ENCODE results near the gene PRRX1. TPM values are rescaled to one million over a fixed set of nuclear protein-coding genes. Genes with fewer than 3 reads are reported as not detected.

PRRX1 gene
- total RNA-seq, 2 donors from 2014 or later, result not detected

GRCh38 chr1:170669107-170669445, 5.1 kb downstream of the PRRX1 start:
- no peak overlapping the region for H3K27ac Mint-ChIP-seq
- H3K4me3 Mint-ChIP-seq, result no peak overlapping the region

GRCh38 chr1:170669586-170670530, 5.9 kb downstream of the PRRX1 start:
- Mint-ChIP-seq H3K36me3 (ENCODE audit: insufficient read depth in 2 of 2) (peaks cover 0 to 7% of the 10 kb centered on the region in 2 donors), H3K4me3 (peak overlapping the region in 1 of 2 donors; percentile 16), H3K27ac (peak overlapping the region; percentile 0), H3K9me3 (no peaks in the 10 kb centered on the region), H3K4me1 (ENCODE audit: low read depth) (peaks cover 42% of the 10 kb centered on the region), H3K27me3 (ENCODE audit: low read depth) (peaks cover 90% of the 10 kb centered on the region)
- DNase-seq (no peak), ATAC-seq (replicated peaks in 1 of 2) (no peak)

More at GRCh38 chr1:170669107-170669445, 5.1 kb downstream of the PRRX1 start:
- no peak for ATAC-seq (replicated peaks in 1 of 2)
- H3K4me1 Mint-ChIP-seq (ENCODE audit: low read depth), result peaks cover 47% of the 10 kb centered on the region
- H3K9me3 Mint-ChIP-seq, result no peaks in the 10 kb centered on the region
- peaks cover 95% of the 10 kb centered on the region for H3K27me3 Mint-ChIP-seq (ENCODE audit: low read depth)
- DNase-seq, result no peak
- H3K36me3 Mint-ChIP-seq (ENCODE audit: insufficient read depth in 2 of 2), result peaks cover 0 to 7% of the 10 kb centered on the region in 2 donors

GRCh38 chr1:170670802-170671628, 7.1 kb downstream of the PRRX1 start:
- Mint-ChIP-seq H3K27me3 (ENCODE audit: low read depth) (peaks cover 78% of the 10 kb centered on the region), H3K36me3 (ENCODE audit: insufficient read depth in 2 of 2) (peaks cover 0 to 7% of the 10 kb centered on the region in 2 donors), H3K27ac (no peak overlapping the region), H3K4me3 (peak overlapping the region in 1 of 2 donors; percentile 11), H3K9me3 (no peaks in the 10 kb centered on the region), H3K4me1 (ENCODE audit: low read depth) (peaks cover 37% of the 10 kb centered on the region)
- DNase-seq, result peak; percentile 58 to 64
- ATAC-seq (replicated peaks in 1 of 2), result peak in 1 of 2 donors; percentile 43

GRCh38 chr1:170671629-170671963, 7.7 kb downstream of the PRRX1 start:
- DNase-seq (no peak), ATAC-seq (replicated peaks in 1 of 2) (no peak)
- H3K27me3 Mint-ChIP-seq (ENCODE audit: low read depth), result peaks cover 72% of the 10 kb centered on the region
- H3K9me3 Mint-ChIP-seq, result no peaks in the 10 kb centered on the region
- peaks cover 36% of the 10 kb centered on the region for H3K4me1 Mint-ChIP-seq (ENCODE audit: low read depth)
- H3K4me3 Mint-ChIP-seq, result no peak overlapping the region
- H3K36me3 Mint-ChIP-seq (ENCODE audit: insufficient read depth in 2 of 2), result peaks cover 0 to 4% of the 10 kb centered on the region in 2 donors
- no peak overlapping the region for H3K27ac Mint-ChIP-seq

- no peaks in the 10 kb centered on the region for H3K9me3 Mint-ChIP-seq
These were observed 8.4 kb downstream of the PRRX1 start for GRCh38 chr1:170672316-170672715.

GRCh38 chr1:170674239-170674638, 10.3 kb downstream of the PRRX1 start:
- H3K27ac Mint-ChIP-seq, result no peak overlapping the region
- H3K27me3 Mint-ChIP-seq (ENCODE audit: low read depth), result peaks cover 46% of the 10 kb centered on the region
- ATAC-seq (replicated peaks in 1 of 2), result no peak
- H3K36me3 Mint-ChIP-seq (ENCODE audit: insufficient read depth in 2 of 2), result no peaks in the 10 kb centered on the region
- peaks cover 12% of the 10 kb centered on the region for H3K4me1 Mint-ChIP-seq (ENCODE audit: low read depth)
- no peaks in the 10 kb centered on the region for H3K9me3 Mint-ChIP-seq
- no peak for DNase-seq
- H3K4me3 Mint-ChIP-seq, result no peak overlapping the region

More at GRCh38 chr1:170672316-170672715, 8.4 kb downstream of the PRRX1 start:
- H3K27me3 Mint-ChIP-seq (ENCODE audit: low read depth), result peaks cover 65% of the 10 kb centered on the region
- H3K4me3 Mint-ChIP-seq, result no peak overlapping the region
- H3K27ac Mint-ChIP-seq, result no peak overlapping the region
- peaks cover 29% of the 10 kb centered on the region for H3K4me1 Mint-ChIP-seq (ENCODE audit: low read depth)
- H3K36me3 Mint-ChIP-seq (ENCODE audit: insufficient read depth in 2 of 2), result no peaks in the 10 kb centered on the region
- no peak for DNase-seq
- ATAC-seq (replicated peaks in 1 of 2), result no peak

GRCh38 chr1:170674986-170675385, 11.1 kb downstream of the PRRX1 start:
- DNase-seq, result no peak
- H3K9me3 Mint-ChIP-seq, result no peaks in the 10 kb centered on the region
- no peak overlapping the region for H3K4me3 Mint-ChIP-seq
- H3K4me1 Mint-ChIP-seq (ENCODE audit: low read depth), result peaks cover 8% of the 10 kb centered on the region
- peaks cover 39% of the 10 kb centered on the region for H3K27me3 Mint-ChIP-seq (ENCODE audit: low read depth)
- no peak overlapping the region for H3K27ac Mint-ChIP-seq
- no peak for ATAC-seq (replicated peaks in 1 of 2)
- H3K36me3 Mint-ChIP-seq (ENCODE audit: insufficient read depth in 2 of 2), result no peaks in the 10 kb centered on the region

GRCh38 chr1:170675865-170676264, 11.9 kb downstream of the PRRX1 start:
- Mint-ChIP-seq H3K4me3 (no peak overlapping the region), H3K27ac (no peak overlapping the region), H3K27me3 (ENCODE audit: low read depth) (peaks cover 38% of the 10 kb centered on the region), H3K4me1 (ENCODE audit: low read depth) (peaks cover 6% of the 10 kb centered on the region), H3K36me3 (ENCODE audit: insufficient read depth in 2 of 2) (no peaks in the 10 kb centered on the region), H3K9me3 (no peaks in the 10 kb centered on the region)
- ATAC-seq (replicated peaks in 1 of 2), result no peak
- no peak for DNase-seq

GRCh38 chr1:170676628-170677027, 12.7 kb downstream of the PRRX1 start:
- peaks cover 35% of the 10 kb centered on the region for H3K27me3 Mint-ChIP-seq (ENCODE audit: low read depth)
- H3K4me1 Mint-ChIP-seq (ENCODE audit: low read depth), result no peaks in the 10 kb centered on the region
- H3K9me3 Mint-ChIP-seq, result no peaks in the 10 kb centered on the region
- no peak for ATAC-seq (replicated peaks in 1 of 2)
- no peaks in the 10 kb centered on the region for H3K36me3 Mint-ChIP-seq (ENCODE audit: insufficient read depth in 2 of 2)
- no peak for DNase-seq
- H3K4me3 Mint-ChIP-seq, result no peak overlapping the region
- H3K27ac Mint-ChIP-seq, result no peak overlapping the region

GRCh38 chr1:170678027-170678600, 14.2 kb downstream of the PRRX1 start:
- Mint-ChIP-seq H3K27me3 (ENCODE audit: low read depth) (peaks cover 32% of the 10 kb centered on the region), H3K4me1 (ENCODE audit: low read depth) (no peaks in the 10 kb centered on the region), H3K36me3 (ENCODE audit: insufficient read depth in 2 of 2) (no peaks in the 10 kb centered on the region)

GRCh38 chr1:170680428-170680827, 16.5 kb downstream of the PRRX1 start:
- ATAC-seq (replicated peaks in 1 of 2), result no peak
- no peak for DNase-seq
- Mint-ChIP-seq H3K36me3 (ENCODE audit: insufficient read depth in 2 of 2) (no peaks in the 10 kb centered on the region), H3K27ac (no peak overlapping the region), H3K27me3 (ENCODE audit: low read depth) (peaks cover 23% of the 10 kb centered on the region), H3K4me1 (ENCODE audit: low read depth) (no peaks in the 10 kb centered on the region), H3K9me3 (no peaks in the 10 kb centered on the region), H3K4me3 (no peak overlapping the region)

More at GRCh38 chr1:170678027-170678600, 14.2 kb downstream of the PRRX1 start:
- no peak overlapping the region for H3K4me3 Mint-ChIP-seq
- no peak for DNase-seq
- H3K27ac Mint-ChIP-seq, result no peak overlapping the region
- ATAC-seq (replicated peaks in 1 of 2), result no peak
- no peaks in the 10 kb centered on the region for H3K9me3 Mint-ChIP-seq

GRCh38 chr1:170682169-170682568, 18.2 kb downstream of the PRRX1 start:
- H3K36me3 Mint-ChIP-seq (ENCODE audit: insufficient read depth in 2 of 2), result no peaks in the 10 kb centered on the region
- DNase-seq, result no peak
- H3K27me3 Mint-ChIP-seq (ENCODE audit: low read depth), result peaks cover 23% of the 10 kb centered on the region
- H3K9me3 Mint-ChIP-seq, result no peaks in the 10 kb centered on the region
- no peak overlapping the region for H3K27ac Mint-ChIP-seq
- H3K4me3 Mint-ChIP-seq, result no peak overlapping the region
- H3K4me1 Mint-ChIP-seq (ENCODE audit: low read depth), result no peaks in the 10 kb centered on the region
- ATAC-seq (replicated peaks in 1 of 2), result no peak

GRCh38 chr1:170682809-170683208, 18.9 kb downstream of the PRRX1 start:
- H3K4me3 Mint-ChIP-seq, result no peak overlapping the region
- H3K36me3 Mint-ChIP-seq (ENCODE audit: insufficient read depth in 2 of 2), result no peaks in the 10 kb centered on the region

More at GRCh38 chr1:170682809-170683208, 18.9 kb downstream of the PRRX1 start:
- H3K4me1 Mint-ChIP-seq (ENCODE audit: low read depth), result no peaks in the 10 kb centered on the region
- no peak for ATAC-seq (replicated peaks in 1 of 2)
- no peaks in the 10 kb centered on the region for H3K9me3 Mint-ChIP-seq
- DNase-seq, result no peak
- H3K27me3 Mint-ChIP-seq (ENCODE audit: low read depth), result peaks cover 23% of the 10 kb centered on the region
- H3K27ac Mint-ChIP-seq, result no peak overlapping the region

Data from activated T-cell treated with anti-CD3 and anti-CD28 coated beads, Interleukin-2, amount 50 U/mL, for 72 hours (primary cell).